ENCODE results near the gene ADIPOR2. TPM values are rescaled to one million over a fixed set of nuclear protein-coding genes. Genes with fewer than 3 reads are reported as not detected.

The ADIPOR2 gene
- polyA plus RNA-seq, 1 experiment = 17.5 TPM

DNA sequence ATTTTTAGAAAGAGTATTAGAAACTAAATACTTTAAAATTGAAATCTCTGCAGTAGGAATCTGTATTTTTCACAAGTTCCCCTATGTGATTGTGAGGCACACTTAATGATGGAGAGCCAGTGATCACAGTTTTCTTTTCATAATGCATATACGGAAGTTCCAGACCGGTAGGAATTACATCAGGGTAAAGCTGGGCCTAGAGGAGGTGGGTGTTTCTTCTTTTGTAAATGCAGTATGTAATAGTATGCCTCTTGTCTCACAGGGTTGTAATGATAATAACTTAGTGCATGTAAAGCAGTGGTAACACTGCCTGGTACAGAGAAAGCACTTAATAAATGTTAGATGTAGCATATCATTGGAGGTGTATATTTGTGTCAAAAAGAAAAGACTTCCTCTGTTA, 72.3 kb downstream of the ADIPOR2 start:
- ChIA-PET POLR2A (no interaction called here), CTCF (no interaction called here)
- no peak overlapping the region for H3K4me3 ChIP-seq (ENCODE audit: low read depth, low read length)
- H3K36me3 ChIP-seq (ENCODE audit: control insufficient read depth, insufficient read depth, low read length) = no peaks in the 10 kb centered on the region
- TF ChIP-seq, protein P1, sequence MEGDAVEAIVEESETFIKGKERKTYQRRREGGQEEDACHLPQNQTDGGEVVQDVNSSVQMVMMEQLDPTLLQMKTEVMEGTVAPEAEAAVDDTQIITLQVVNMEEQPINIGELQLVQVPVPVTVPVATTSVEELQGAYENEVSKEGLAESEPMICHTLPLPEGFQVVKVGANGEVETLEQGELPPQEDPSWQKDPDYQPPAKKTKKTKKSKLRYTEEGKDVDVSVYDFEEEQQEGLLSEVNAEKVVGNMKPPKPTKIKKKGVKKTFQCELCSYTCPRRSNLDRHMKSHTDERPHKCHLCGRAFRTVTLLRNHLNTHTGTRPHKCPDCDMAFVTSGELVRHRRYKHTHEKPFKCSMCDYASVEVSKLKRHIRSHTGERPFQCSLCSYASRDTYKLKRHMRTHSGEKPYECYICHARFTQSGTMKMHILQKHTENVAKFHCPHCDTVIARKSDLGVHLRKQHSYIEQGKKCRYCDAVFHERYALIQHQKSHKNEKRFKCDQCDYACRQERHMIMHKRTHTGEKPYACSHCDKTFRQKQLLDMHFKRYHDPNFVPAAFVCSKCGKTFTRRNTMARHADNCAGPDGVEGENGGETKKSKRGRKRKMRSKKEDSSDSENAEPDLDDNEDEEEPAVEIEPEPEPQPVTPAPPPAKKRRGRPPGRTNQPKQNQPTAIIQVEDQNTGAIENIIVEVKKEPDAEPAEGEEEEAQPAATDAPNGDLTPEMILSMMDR (IDR thresholded peaks at IDR 0.05; ENCODE audit: insufficient read depth, low read depth, low read length) = no peak
- no peaks in the 10 kb centered on the region for H3K27me3 ChIP-seq (ENCODE audit: control insufficient read depth, insufficient read depth, low read length)
- no peak for DNase-seq (ENCODE audit: low read depth)

DNA sequence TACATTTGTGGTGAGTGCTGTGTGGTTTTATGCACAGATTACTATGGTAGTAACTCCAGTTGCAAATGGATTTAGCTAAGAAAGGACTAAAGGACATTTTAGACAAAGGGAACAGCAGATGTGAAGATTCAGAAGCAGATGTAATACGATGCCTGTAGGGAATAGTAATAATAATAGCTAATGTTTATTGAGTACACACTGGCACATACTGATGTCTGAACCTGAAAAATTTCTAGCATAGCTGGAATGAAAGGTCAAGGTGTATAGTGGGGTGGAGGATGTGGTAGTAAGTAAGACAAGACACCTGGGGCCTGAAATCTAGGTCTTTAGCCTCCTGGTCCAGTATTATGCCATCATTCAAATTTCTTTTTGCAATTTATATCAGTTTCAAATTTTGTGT, 75.2 kb downstream of the ADIPOR2 start:
- POLR2A ChIA-PET = no interaction called here
- DNase-seq (ENCODE audit: low read depth) = no peak
- Histone ChIP-seq H3K36me3 (ENCODE audit: control insufficient read depth, insufficient read depth, low read length) (no peaks in the 10 kb centered on the region), H3K4me3 (ENCODE audit: low read depth, low read length) (no peak overlapping the region), H3K27me3 (ENCODE audit: control insufficient read depth, insufficient read depth, low read length) (no peaks in the 10 kb centered on the region)
- CTCF ChIA-PET = interaction anchor here (0.8 to 1.3 kb wide), 2 partner anchors 10 to 25 kb away, joined by 4 to 6 read pairs; no protein-coding TSS in a partner anchor
- TF ChIP-seq, protein P1 (IDR thresholded peaks at IDR 0.05; ENCODE audit: insufficient read depth, low read depth, low read length) = no peak

DNA sequence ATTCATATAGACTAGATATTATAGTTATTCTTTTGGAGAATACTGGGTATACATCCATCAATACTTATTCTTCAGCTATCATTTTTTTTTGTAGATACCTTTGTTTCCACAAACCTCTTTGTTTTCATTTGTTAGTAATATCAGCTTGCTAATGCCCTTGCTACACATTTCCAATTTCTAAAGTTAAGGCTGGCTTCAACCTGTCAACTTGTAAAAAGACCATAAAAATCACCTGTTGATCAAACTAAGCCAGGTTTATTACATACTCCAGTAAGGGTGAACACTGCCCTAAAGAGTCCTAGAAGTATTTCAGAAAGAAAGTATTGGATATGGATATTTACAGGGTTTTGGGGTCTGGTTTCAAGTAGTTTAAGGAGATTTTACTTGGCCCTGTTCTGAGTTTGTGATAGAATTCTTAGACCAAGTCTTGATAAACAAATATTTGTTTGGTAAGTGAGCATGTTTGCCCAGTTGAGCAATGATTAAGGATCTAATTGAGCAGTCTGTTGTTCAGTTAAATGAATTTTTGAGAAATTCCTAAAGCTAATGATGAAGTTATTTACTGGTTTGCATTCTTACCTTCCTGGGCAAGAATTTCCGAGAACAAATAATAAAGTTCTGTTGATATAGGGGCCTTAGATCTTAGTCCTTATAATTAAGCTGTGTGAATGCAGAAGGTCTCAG, 76.7 kb downstream of the ADIPOR2 start:
- ChIA-PET POLR2A (no interaction called here), CTCF (interaction anchor here (0.6 to 1.4 kb wide), 2 partner anchors 14 to 132 kb away, joined by 3 to 4 read pairs; no protein-coding TSS in a partner anchor)
- no peaks in the 10 kb centered on the region for H3K36me3 ChIP-seq (ENCODE audit: control insufficient read depth, insufficient read depth, low read length)
- TF ChIP-seq, protein P1 (IDR thresholded peaks at IDR 0.05; ENCODE audit: insufficient read depth, low read depth, low read length) = no peak
- H3K27me3 ChIP-seq (ENCODE audit: control insufficient read depth, insufficient read depth, low read length) = no peaks in the 10 kb centered on the region
- H3K4me3 ChIP-seq (ENCODE audit: low read depth, low read length) = no peak overlapping the region
- no peak for DNase-seq (ENCODE audit: low read depth)

DNA sequence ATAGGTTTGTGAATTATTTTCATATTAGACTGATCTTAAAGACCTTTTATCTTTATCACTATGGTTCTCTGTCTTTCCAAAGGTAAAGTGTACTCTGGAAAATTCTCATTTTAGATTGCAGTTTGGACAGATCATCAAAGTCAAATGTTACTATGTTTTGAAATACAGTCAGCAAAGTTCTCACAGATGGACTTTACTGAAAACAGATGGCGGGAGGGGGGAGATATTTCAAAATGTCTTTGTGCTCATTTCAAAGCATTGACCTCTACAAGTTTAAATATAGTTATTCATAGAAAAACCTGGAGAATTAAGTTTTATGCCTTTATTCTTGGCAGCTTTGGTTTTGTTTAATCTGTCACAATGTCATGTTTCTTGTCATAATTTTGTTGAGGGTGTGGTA, 77.7 kb downstream of the ADIPOR2 start:
- DNase-seq (ENCODE audit: low read depth) = no peak
- CTCF ChIA-PET = no interaction called here

DNA sequence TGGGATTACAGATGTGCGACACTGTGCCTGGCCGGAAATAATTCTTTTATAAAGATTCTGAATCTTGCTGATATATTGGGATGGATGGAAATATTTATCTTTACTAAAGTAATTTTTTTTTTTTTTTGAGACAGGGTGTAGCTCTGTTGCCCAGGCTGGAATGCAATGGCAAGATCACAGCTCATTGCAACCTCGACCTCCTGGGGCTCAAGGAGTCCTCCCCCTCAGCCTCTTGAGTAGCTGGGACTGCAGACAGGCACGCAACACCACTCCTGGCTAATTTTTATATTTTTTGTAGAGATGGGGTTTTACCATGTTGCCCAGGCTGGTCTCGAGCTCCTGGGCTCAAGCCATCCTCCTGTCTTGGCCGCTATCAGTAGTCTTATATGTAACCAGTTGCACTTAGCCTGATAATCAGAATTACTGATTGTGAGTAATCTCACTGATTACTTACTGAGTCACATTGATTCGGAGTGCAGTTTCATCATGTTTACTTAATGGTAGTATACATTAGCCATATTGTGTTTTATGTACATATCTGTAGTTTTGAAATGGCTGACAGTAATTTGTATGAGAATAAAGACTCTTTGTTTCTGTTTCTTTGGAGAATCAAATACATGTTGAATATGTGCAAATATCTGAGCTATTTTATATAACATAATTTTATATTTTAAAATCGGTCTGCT, 79.1 kb downstream of the ADIPOR2 start:
- H3K27me3 ChIP-seq (ENCODE audit: control insufficient read depth, insufficient read depth, low read length) = no peaks in the 10 kb centered on the region
- POLR2A ChIA-PET = no interaction called here
- TF ChIP-seq, protein P1 (IDR thresholded peaks at IDR 0.05; ENCODE audit: insufficient read depth, low read depth, low read length) = no peak
- no peak for DNase-seq (ENCODE audit: low read depth)
- H3K36me3 ChIP-seq (ENCODE audit: control insufficient read depth, insufficient read depth, low read length) = no peaks in the 10 kb centered on the region
- CTCF ChIA-PET = no interaction called here
- no peak overlapping the region for H3K4me3 ChIP-seq (ENCODE audit: low read depth, low read length)

More for the DNA sequence above, 77.7 kb downstream of the ADIPOR2 start:
- H3K4me3 ChIP-seq (ENCODE audit: low read depth, low read length) = no peak overlapping the region
- H3K36me3 ChIP-seq (ENCODE audit: control insufficient read depth, insufficient read depth, low read length) = no peaks in the 10 kb centered on the region
- POLR2A ChIA-PET = no interaction called here
- H3K27me3 ChIP-seq (ENCODE audit: control insufficient read depth, insufficient read depth, low read length) = no peaks in the 10 kb centered on the region
- TF ChIP-seq, protein P1 (IDR thresholded peaks at IDR 0.05; ENCODE audit: insufficient read depth, low read depth, low read length) = no peak
